ENCODE data around the gene ERMARD. TPM values are rescaled to one million over a fixed set of nuclear protein-coding genes. Genes with fewer than 3 reads are reported as not detected.

ERMARD gene
- total RNA-seq, 1 donor from 2014 or later, result 26.3 TPM

DNA sequence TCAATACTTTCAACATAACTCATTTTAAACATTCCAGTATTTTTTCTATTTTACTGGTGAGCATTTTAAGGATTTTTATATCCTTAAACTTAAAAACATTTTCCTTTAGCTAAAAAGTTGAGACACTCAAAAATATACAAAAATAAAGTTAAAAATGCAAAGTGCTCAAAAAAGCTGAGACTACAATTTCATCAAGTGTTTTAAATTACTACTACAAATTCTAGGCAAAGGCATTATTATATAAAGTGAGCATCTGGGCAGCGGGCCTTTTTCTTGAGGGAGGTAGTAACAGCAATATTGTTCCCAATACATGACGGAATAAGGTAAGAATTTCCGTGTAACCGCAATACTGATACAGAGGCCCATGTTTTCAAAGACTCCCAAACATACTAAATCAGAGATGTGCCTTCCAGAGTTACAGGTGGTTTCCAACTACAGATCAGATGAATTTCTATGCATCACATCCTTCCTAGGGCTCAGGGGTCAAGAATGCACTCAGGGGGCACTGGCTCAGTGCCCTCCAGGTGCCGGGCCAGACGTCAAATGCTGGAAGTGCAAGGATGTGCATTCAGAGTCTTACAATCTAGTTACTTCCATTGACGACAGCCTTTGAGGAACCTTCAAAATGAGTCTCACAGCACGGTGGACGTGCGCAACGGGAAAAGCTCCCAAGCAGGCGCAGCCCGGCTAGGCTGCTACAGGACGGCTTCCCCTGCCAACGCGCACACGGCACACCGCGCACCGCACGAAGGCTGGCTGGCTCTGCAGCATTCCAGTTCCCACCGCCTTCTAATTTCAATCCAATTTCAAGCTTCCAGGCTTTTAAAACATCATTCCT, 28.8 kb upstream of the ERMARD start:
- H3K36me3 Mint-ChIP-seq (ENCODE audit: low read depth), result peaks cover 2% of the 10 kb centered on the region
- H3K27me3 Mint-ChIP-seq (ENCODE audit: low read depth), result peaks cover 3% of the 10 kb centered on the region
- H3K9me3 Mint-ChIP-seq, result no peaks in the 10 kb centered on the region
- no peak overlapping the region for H3K27ac Mint-ChIP-seq (ENCODE audit: unreplicated experiment)
- H3K4me3 Mint-ChIP-seq, result peak overlapping the region; percentile 93
- TF ChIP-seq, protein P1, sequence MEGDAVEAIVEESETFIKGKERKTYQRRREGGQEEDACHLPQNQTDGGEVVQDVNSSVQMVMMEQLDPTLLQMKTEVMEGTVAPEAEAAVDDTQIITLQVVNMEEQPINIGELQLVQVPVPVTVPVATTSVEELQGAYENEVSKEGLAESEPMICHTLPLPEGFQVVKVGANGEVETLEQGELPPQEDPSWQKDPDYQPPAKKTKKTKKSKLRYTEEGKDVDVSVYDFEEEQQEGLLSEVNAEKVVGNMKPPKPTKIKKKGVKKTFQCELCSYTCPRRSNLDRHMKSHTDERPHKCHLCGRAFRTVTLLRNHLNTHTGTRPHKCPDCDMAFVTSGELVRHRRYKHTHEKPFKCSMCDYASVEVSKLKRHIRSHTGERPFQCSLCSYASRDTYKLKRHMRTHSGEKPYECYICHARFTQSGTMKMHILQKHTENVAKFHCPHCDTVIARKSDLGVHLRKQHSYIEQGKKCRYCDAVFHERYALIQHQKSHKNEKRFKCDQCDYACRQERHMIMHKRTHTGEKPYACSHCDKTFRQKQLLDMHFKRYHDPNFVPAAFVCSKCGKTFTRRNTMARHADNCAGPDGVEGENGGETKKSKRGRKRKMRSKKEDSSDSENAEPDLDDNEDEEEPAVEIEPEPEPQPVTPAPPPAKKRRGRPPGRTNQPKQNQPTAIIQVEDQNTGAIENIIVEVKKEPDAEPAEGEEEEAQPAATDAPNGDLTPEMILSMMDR (conservative IDR thresholded peaks at IDR 0.05), result no peak
- peaks cover 65% of the 10 kb centered on the region for H3K4me1 Mint-ChIP-seq
- DNase-seq (ENCODE audit: low read depth, low spot score), result peak; percentile 10

- peaks cover 71% of the 10 kb centered on the region for H3K4me1 Mint-ChIP-seq
- H3K9me3 Mint-ChIP-seq, result no peaks in the 10 kb centered on the region
- TF ChIP-seq, protein P1 (conservative IDR thresholded peaks at IDR 0.05), result no peak
- peak overlapping the region; percentile 93 for H3K4me3 Mint-ChIP-seq
- peaks cover 3% of the 10 kb centered on the region for H3K27me3 Mint-ChIP-seq (ENCODE audit: low read depth)
- no peak overlapping the region for H3K27ac Mint-ChIP-seq (ENCODE audit: unreplicated experiment)
- H3K36me3 Mint-ChIP-seq (ENCODE audit: low read depth), result peaks cover 2% of the 10 kb centered on the region
- DNase-seq (ENCODE audit: low read depth, low spot score), result peak; percentile 43
Measured at GRCh38 chr6:169723200-169723909, 28.1 kb upstream of the ERMARD start.

DNA sequence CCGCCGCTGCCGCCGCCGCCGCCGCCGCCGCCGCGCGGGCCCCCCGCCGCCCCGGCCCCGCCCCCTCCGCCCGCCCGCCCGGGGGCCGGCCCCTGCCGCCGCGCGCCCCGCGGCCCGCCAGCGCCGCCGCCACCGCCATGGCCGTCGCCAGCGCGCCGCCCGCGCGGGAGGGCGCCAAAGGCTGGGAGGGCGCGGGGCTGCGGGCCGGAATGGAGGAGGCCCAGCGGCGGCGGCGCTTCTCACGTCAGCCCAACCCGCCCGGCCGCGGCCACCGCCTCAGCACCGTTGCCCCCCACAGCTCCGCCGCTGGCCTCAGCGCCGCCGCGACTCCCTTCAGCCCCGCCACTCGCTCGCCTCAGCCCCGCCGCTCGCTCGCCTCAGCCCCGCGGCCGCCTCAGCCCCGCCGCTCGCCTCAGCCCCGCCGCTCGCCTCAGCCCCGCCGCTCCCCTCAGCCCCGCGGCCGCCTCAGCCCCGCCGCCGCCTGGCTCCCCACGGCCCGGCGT, 27.4 kb upstream of the ERMARD start:
- Mint-ChIP-seq H3K27ac (ENCODE audit: unreplicated experiment) (no peak overlapping the region), H3K27me3 (ENCODE audit: low read depth) (peaks cover 3% of the 10 kb centered on the region), H3K9me3 (no peaks in the 10 kb centered on the region), H3K4me1 (peaks cover 75% of the 10 kb centered on the region), H3K36me3 (ENCODE audit: low read depth) (peaks cover 2% of the 10 kb centered on the region), H3K4me3 (no peak overlapping the region)
- TF ChIP-seq, protein P1 (conservative IDR thresholded peaks at IDR 0.05), result no peak
- peak; percentile 34 for DNase-seq (ENCODE audit: low read depth, low spot score)

DNA sequence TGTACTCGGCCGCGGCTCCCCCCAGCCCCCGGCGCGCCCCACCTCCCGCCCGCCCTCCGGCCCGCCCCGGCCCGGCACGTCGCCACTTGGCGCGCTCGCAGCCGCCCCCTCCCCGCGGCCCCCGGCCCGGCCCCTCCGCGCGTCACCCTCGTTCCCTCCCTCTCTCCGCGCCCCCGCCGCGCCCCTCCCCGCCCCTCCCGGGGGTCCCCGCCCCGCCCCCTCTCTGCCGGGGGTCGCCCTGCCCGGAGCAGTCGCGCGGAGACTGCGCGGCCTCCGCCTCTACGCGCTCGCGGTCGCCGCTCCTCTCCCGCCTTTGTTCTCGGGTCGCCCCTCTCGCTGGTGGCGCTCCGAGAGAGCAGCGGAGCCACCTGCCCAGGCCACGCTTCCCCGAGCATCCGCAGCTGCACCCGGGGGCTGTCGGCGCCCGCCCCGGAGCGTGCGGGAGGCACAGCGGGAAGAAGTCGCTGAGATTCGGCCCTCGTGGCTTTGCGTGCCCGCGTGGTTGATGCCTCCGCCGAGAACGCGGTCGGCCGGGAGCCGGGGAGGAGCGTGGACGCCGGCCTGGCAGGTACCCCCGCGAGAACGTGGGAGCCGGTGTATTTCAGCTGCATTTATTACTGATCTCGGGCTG, 26.8 kb upstream of the ERMARD start, which contains the start of gene PHF10:
TSS of gene PHF10 (minus strand) at position 7 of the 631 bp plus-strand sequence. CDS start 569 bp downstream, outside the sequence.
- TF ChIP-seq, protein P1 (conservative IDR thresholded peaks at IDR 0.05), result no peak
- peak within 1 kb of the TSS; percentile 99 for H3K27ac Mint-ChIP-seq (ENCODE audit: unreplicated experiment)
- peaks cover 5% of the 10 kb centered on the region for H3K36me3 Mint-ChIP-seq (ENCODE audit: low read depth)
- H3K9me3 Mint-ChIP-seq, result no peaks in the 10 kb centered on the region
- DNase-seq (ENCODE audit: low read depth, low spot score), result peak; percentile 80
- H3K4me3 Mint-ChIP-seq, result peak within 1 kb of the TSS; percentile 96
- H3K27me3 Mint-ChIP-seq (ENCODE audit: low read depth), result peaks cover 3% of the 10 kb centered on the region
- peaks cover 73% of the 10 kb centered on the region for H3K4me1 Mint-ChIP-seq
